Activated naive CD4-positive, alpha-beta T cell treated with anti-CD3 and anti-CD28 coated beads, Interleukin-2, amount 50 U/mL, for 24 hours (primary cell): ENCODE data around the gene PKN2.

ENCODE experiments used
- H3K27ac Mint-ChIP-seq: one replicate; pipeline ENCODE4 v1.8.0; 2021; ENCODE audit warnings: mild to moderate bottlenecking, mixed read lengths
- H3K27me3 Mint-ChIP-seq: one replicate; pipeline ENCODE4 v1.8.0; 2021; ENCODE audit warnings: mixed read lengths
- H3K36me3 Mint-ChIP-seq: one replicate; pipeline ENCODE4 v1.8.0; 2021; ENCODE audit warnings: mixed read lengths
- H3K4me1 Mint-ChIP-seq: one replicate; pipeline ENCODE4 v1.8.0; 2021; ENCODE audit warnings: mixed read lengths
- H3K4me3 Mint-ChIP-seq: one replicate; pipeline ENCODE4 v1.8.0; 2021; ENCODE audit warnings: mild to moderate bottlenecking, mixed read lengths
- H3K9me3 Mint-ChIP-seq: one replicate; pipeline ENCODE4 v1.8.0; 2021; ENCODE audit warnings: mixed read lengths

The PKN2 gene

GRCh38 chr1:88661951-88662699 lies 21.9 kb upstream of the PKN2 start:
- H3K4me1 Mint-ChIP-seq = peaks cover 37% of the 10 kb centered on the region
- H3K36me3 Mint-ChIP-seq = no peaks in the 10 kb centered on the region
- H3K4me3 Mint-ChIP-seq = peak overlapping the region; percentile 68
- H3K27me3 Mint-ChIP-seq = no peaks in the 10 kb centered on the region
- H3K27ac Mint-ChIP-seq = peak overlapping the region; percentile 19
- H3K9me3 Mint-ChIP-seq = no peaks in the 10 kb centered on the region

GRCh38 chr1:88662723-88663122 lies 21.4 kb upstream of the PKN2 start:
- Mint-ChIP-seq H3K27ac (no peak overlapping the region), H3K9me3 (no peaks in the 10 kb centered on the region), H3K4me3 (no peak overlapping the region), H3K27me3 (no peaks in the 10 kb centered on the region), H3K36me3 (no peaks in the 10 kb centered on the region), H3K4me1 (peaks cover 37% of the 10 kb centered on the region)

GRCh38 chr1:88668405-88668804 lies 15.7 kb upstream of the PKN2 start:
- Mint-ChIP-seq H3K9me3 (no peaks in the 10 kb centered on the region), H3K36me3 (no peaks in the 10 kb centered on the region), H3K4me1 (no peaks in the 10 kb centered on the region), H3K27ac (no peak overlapping the region), H3K4me3 (no peak overlapping the region), H3K27me3 (no peaks in the 10 kb centered on the region)

- no peak overlapping the region for H3K4me3 Mint-ChIP-seq
- no peaks in the 10 kb centered on the region for H3K9me3 Mint-ChIP-seq
- no peaks in the 10 kb centered on the region for H3K27me3 Mint-ChIP-seq
- H3K4me1 Mint-ChIP-seq = no peaks in the 10 kb centered on the region
- no peaks in the 10 kb centered on the region for H3K36me3 Mint-ChIP-seq
- no peak overlapping the region for H3K27ac Mint-ChIP-seq
Measured at GRCh38 chr1:88670462-88670861, 13.6 kb upstream of the PKN2 start.

- H3K4me3 Mint-ChIP-seq = no peak overlapping the region
- no peak overlapping the region for H3K27ac Mint-ChIP-seq
- no peaks in the 10 kb centered on the region for H3K36me3 Mint-ChIP-seq
- no peaks in the 10 kb centered on the region for H3K9me3 Mint-ChIP-seq
- no peaks in the 10 kb centered on the region for H3K27me3 Mint-ChIP-seq
- no peaks in the 10 kb centered on the region for H3K4me1 Mint-ChIP-seq
Measured at GRCh38 chr1:88673446-88673845, 10.6 kb upstream of the PKN2 start.

GRCh38 chr1:88678405-88678804 lies 5.7 kb upstream of the PKN2 start:
- Mint-ChIP-seq H3K4me1 (peaks cover 13% of the 10 kb centered on the region), H3K9me3 (no peaks in the 10 kb centered on the region), H3K36me3 (no peaks in the 10 kb centered on the region), H3K27ac (no peak overlapping the region), H3K4me3 (no peak overlapping the region), H3K27me3 (no peaks in the 10 kb centered on the region)

GRCh38 chr1:88680471-88680870 lies 3.6 kb upstream of the PKN2 start:
- Mint-ChIP-seq H3K4me1 (peaks cover 20% of the 10 kb centered on the region), H3K36me3 (no peaks in the 10 kb centered on the region), H3K4me3 (no peak overlapping the region), H3K27ac (peak overlapping the region; percentile 8), H3K27me3 (no peaks in the 10 kb centered on the region), H3K9me3 (no peaks in the 10 kb centered on the region)

GRCh38 chr1:88680911-88681622 lies 3.0 kb upstream of the PKN2 start:
- no peaks in the 10 kb centered on the region for H3K9me3 Mint-ChIP-seq
- H3K27me3 Mint-ChIP-seq = no peaks in the 10 kb centered on the region
- H3K36me3 Mint-ChIP-seq = no peaks in the 10 kb centered on the region
- H3K27ac Mint-ChIP-seq = peak overlapping the region; percentile 59
- no peak overlapping the region for H3K4me3 Mint-ChIP-seq
- peaks cover 21% of the 10 kb centered on the region for H3K4me1 Mint-ChIP-seq

- H3K27me3 Mint-ChIP-seq = no peaks in the 10 kb centered on the region
- peak overlapping the region; percentile 98 for H3K27ac Mint-ChIP-seq
- H3K4me1 Mint-ChIP-seq = peaks cover 47% of the 10 kb centered on the region
- H3K36me3 Mint-ChIP-seq = no peaks in the 10 kb centered on the region
- no peaks in the 10 kb centered on the region for H3K9me3 Mint-ChIP-seq
- H3K4me3 Mint-ChIP-seq = peak overlapping the region; percentile 99
Measured at GRCh38 chr1:88684482-88685258, 597 bp downstream of the PKN2 start.

- peak overlapping the region; percentile 95 for H3K27ac Mint-ChIP-seq
- H3K4me1 Mint-ChIP-seq = peaks cover 53% of the 10 kb centered on the region
- no peaks in the 10 kb centered on the region for H3K9me3 Mint-ChIP-seq
- H3K4me3 Mint-ChIP-seq = peak overlapping the region; percentile 99
- no peaks in the 10 kb centered on the region for H3K36me3 Mint-ChIP-seq
- no peaks in the 10 kb centered on the region for H3K27me3 Mint-ChIP-seq
Measured at GRCh38 chr1:88685259-88685620, 1.2 kb downstream of the PKN2 start.

- Mint-ChIP-seq H3K36me3 (peaks cover 16% of the 10 kb centered on the region), H3K27ac (no peak overlapping the region), H3K4me1 (peaks cover 73% of the 10 kb centered on the region), H3K4me3 (no peak overlapping the region), H3K9me3 (no peaks in the 10 kb centered on the region), H3K27me3 (no peaks in the 10 kb centered on the region)
Measured at GRCh38 chr1:88691540-88691939, 7.5 kb downstream of the PKN2 start.

- H3K27ac Mint-ChIP-seq = no peak overlapping the region
- H3K4me1 Mint-ChIP-seq = peaks cover 72% of the 10 kb centered on the region
- H3K36me3 Mint-ChIP-seq = peaks cover 36% of the 10 kb centered on the region
- no peaks in the 10 kb centered on the region for H3K9me3 Mint-ChIP-seq
- no peaks in the 10 kb centered on the region for H3K27me3 Mint-ChIP-seq
- no peak overlapping the region for H3K4me3 Mint-ChIP-seq
Measured at GRCh38 chr1:88695781-88696180, 11.7 kb downstream of the PKN2 start.

GRCh38 chr1:88697503-88697902 lies 13.4 kb downstream of the PKN2 start:
- H3K36me3 Mint-ChIP-seq = peaks cover 35% of the 10 kb centered on the region
- H3K27ac Mint-ChIP-seq = no peak overlapping the region
- H3K4me3 Mint-ChIP-seq = no peak overlapping the region
- H3K9me3 Mint-ChIP-seq = no peaks in the 10 kb centered on the region
- H3K4me1 Mint-ChIP-seq = peaks cover 72% of the 10 kb centered on the region
- no peaks in the 10 kb centered on the region for H3K27me3 Mint-ChIP-seq

GRCh38 chr1:88698140-88698539 lies 14.1 kb downstream of the PKN2 start:
- H3K27ac Mint-ChIP-seq = no peak overlapping the region

GRCh38 chr1:88698764-88699163 lies 14.7 kb downstream of the PKN2 start:
- no peaks in the 10 kb centered on the region for H3K27me3 Mint-ChIP-seq
- peak overlapping the region; percentile 47 for H3K27ac Mint-ChIP-seq
- peaks cover 71% of the 10 kb centered on the region for H3K4me1 Mint-ChIP-seq
- no peak overlapping the region for H3K4me3 Mint-ChIP-seq
- peaks cover 36% of the 10 kb centered on the region for H3K36me3 Mint-ChIP-seq
- no peaks in the 10 kb centered on the region for H3K9me3 Mint-ChIP-seq

More at GRCh38 chr1:88698140-88698539, 14.1 kb downstream of the PKN2 start:
- H3K36me3 Mint-ChIP-seq = peaks cover 37% of the 10 kb centered on the region
- peaks cover 76% of the 10 kb centered on the region for H3K4me1 Mint-ChIP-seq
- H3K9me3 Mint-ChIP-seq = no peaks in the 10 kb centered on the region
- no peak overlapping the region for H3K4me3 Mint-ChIP-seq
- no peaks in the 10 kb centered on the region for H3K27me3 Mint-ChIP-seq
